Measurements from ENCODE around the gene FNDC11. TPM values are rescaled to one million over a fixed set of nuclear protein-coding genes. Genes with fewer than 3 reads are reported as not detected.
"Not testable (repeated sequence)": the region's sequence is repeated elsewhere in the genome, so short reads cannot be mapped to it uniquely, and the experiment has no call there.

FNDC11 gene
- total RNA-seq, 1 experiment from 2014 or later = 0.11 TPM

DNA sequence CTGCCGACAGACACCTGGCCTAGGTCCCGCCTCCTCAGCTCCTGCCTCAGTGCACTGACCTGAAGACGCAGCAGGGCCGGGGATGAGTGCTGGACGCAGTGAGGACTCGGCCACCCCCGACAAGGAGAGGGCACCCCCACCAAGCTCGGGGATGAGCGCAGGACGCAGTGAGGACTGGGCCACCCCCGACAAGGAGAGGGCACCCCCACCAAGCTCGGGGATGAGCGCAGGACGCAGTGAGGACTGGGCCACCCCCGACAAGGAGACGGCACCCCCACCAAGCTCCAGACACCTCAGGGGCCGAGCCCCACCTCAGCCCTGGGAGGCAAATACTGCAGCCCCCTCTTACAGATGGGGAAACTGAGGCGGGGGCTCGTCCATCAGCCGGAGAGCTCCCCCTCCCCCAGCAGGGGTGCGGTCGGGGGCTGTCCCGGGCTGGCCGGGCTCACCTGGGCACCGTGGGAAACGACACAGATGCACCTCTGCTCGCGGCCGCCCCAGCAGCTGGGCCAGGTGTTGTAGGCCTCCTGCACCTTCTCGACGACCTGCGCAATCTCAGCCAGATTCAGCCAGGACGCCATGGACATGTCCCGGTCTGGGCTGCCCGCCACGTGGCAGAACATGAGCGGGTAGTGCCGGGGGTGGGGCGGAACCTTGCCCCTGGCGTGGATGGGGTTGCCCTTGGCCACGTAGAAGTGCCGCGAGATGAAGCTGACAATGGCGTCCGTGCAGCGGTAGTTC lies 12.6 kb downstream of the FNDC11 start:
- H3K27ac ChIP-seq = no peak overlapping the region
- no peak overlapping the region for H3K4me3 ChIP-seq
- no peak for DNase-seq (ENCODE audit: low read depth in 1 of 2, low spot score in 2 of 2)
- peaks cover 44% of the 10 kb centered on the region for H3K36me3 ChIP-seq
- no peaks in the 10 kb centered on the region for H3K9me3 ChIP-seq (replicated peaks)
- no peaks in the 10 kb centered on the region for H3K4me1 ChIP-seq (replicated peaks)
- H3K27me3 ChIP-seq (replicated peaks) = no peaks in the 10 kb centered on the region

DNA sequence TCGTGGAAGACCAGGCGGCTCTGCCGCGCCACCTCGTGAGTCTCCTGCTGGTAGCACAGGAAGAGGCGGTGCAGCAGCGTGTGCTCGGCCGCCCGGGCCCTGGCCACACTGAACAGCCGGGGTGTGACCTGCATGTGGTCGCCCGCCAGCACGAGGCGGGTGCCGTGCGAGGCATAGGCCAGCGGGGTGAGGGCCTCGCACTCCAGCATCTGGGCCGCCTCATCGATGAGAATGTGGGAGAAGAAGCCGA lies 13.1 kb downstream of the FNDC11 start:
- no peak for DNase-seq (ENCODE audit: low read depth in 1 of 2, low spot score in 2 of 2)
- no peak overlapping the region for H3K4me3 ChIP-seq
- H3K9me3 ChIP-seq (replicated peaks) = no peaks in the 10 kb centered on the region
- H3K27ac ChIP-seq = no peak overlapping the region
- H3K36me3 ChIP-seq = peaks cover 44% of the 10 kb centered on the region
- no peaks in the 10 kb centered on the region for H3K27me3 ChIP-seq (replicated peaks)
- H3K4me1 ChIP-seq (replicated peaks) = no peaks in the 10 kb centered on the region

DNA sequence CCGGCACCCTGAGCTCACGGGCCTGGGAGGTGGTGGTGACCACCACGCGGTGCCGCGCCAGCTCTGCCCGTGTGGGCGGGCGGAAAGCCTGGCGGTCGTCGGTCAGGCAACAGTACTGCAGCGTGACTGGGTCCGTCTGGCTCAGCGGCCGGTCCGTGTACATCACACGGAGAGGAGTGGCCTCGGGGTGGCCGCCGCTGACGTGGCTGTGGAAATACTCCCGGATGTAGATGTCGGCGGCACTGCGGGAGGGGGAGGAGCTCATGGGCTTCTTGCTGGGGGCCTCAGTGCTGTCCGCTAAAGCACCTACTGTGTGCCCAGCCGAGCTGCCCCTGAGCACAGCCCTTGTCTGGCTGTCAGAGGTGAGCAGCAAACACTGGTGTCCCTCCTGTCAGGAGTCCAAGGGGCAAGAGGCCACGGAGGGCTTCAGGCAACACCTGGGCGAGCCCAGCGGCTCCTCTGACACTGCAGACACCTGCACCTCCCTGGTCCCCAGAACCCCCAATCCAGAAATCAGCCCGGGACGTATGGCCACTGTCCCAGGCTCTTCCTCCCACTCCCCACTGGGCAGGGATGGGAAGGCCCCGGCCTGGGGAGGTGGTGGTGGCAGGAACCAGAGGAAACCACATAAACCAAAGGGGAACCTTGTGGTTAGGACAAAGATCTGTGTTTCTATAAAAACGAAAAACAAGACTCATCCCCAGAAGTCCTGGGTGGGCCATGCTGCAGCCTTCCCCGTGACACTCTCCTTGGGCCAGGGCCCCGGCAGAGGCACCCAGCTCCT lies 13.6 kb downstream of the FNDC11 start:
- Histone ChIP-seq H3K9me3 (replicated peaks) (no peaks in the 10 kb centered on the region), H3K27ac (no peak overlapping the region), H3K4me3 (no peak overlapping the region), H3K4me1 (replicated peaks) (no peaks in the 10 kb centered on the region), H3K36me3 (peaks cover 46% of the 10 kb centered on the region), H3K27me3 (replicated peaks) (no peaks in the 10 kb centered on the region)
- no peak for DNase-seq (ENCODE audit: low read depth in 1 of 2, low spot score in 2 of 2)

- no peak for DNase-seq (ENCODE audit: low read depth in 1 of 2, low spot score in 2 of 2)
- Histone ChIP-seq H3K27ac (no peak overlapping the region), H3K4me3 (no peak overlapping the region), H3K27me3 (replicated peaks) (no peaks in the 10 kb centered on the region), H3K36me3 (peaks cover 46% of the 10 kb centered on the region), H3K4me1 (replicated peaks) (peaks cover 6% of the 10 kb centered on the region), H3K9me3 (replicated peaks) (no peaks in the 10 kb centered on the region)
Measured at GRCh38 chr20:63568170-63568981, 14.4 kb downstream of the FNDC11 start.

DNA sequence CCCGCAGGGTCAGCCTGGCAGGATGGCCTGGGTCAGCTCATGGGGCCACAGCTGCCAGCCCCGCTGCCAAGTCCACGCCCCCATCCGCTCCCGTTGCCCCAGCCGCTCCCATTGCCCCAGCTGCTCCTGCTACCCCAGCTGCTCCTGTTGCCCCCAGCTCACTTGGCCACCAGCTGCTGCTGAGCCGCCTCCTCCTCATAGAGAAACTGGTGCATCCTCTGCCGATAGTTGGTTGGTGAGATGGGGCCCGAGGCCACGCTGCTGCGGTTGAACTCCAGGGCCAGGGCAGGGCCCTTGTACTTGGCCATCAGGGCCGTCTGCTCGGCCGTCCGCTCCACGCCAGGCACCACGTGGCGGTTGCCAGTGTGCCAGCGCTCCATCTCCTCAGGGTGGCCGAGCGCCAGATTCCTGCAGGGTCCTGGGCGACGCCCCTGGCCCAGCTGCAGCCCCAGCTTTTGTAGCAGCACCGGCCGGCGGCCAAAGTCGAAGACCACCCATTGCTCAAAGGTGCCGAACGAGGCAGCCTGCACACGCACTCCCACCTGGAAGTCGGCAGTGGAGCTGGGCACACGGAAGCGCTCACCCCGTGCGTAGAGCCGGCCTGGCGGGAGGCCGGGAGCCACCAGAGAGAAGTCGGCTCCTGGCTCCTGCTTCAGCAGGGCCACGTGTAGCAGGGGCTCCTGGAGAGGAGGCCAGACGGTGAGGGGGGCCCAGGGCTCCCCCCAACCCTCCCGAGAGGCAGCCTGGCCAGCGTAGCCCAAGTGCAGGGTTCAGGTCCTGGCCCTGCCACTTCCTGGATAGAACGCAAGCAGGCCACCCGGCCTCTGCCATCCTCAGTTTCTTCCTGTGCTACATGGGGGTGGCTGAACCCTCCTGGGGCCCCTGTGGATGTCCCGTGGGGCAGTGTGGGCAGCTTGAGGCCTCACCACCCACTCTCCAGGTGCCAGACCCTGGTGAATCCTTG lies 15.3 kb downstream of the FNDC11 start:
- H3K9me3 ChIP-seq (replicated peaks) = no peaks in the 10 kb centered on the region
- H3K27me3 ChIP-seq (replicated peaks) = no peaks in the 10 kb centered on the region
- no peak for DNase-seq (ENCODE audit: low read depth in 1 of 2, low spot score in 2 of 2)
- peaks cover 10% of the 10 kb centered on the region for H3K4me1 ChIP-seq (replicated peaks)
- no peak overlapping the region for H3K4me3 ChIP-seq
- no peak overlapping the region for H3K27ac ChIP-seq
- peaks cover 37% of the 10 kb centered on the region for H3K36me3 ChIP-seq

GRCh38 chr20:63570281-63571086 lies 16.5 kb downstream of the FNDC11 start:
- H3K4me3 ChIP-seq = no peak overlapping the region
- H3K27me3 ChIP-seq (replicated peaks) = no peaks in the 10 kb centered on the region
- H3K9me3 ChIP-seq (replicated peaks) = no peaks in the 10 kb centered on the region
- peaks cover 15% of the 10 kb centered on the region for H3K4me1 ChIP-seq (replicated peaks)
- H3K27ac ChIP-seq = no peak overlapping the region
- peaks cover 28% of the 10 kb centered on the region for H3K36me3 ChIP-seq
- DNase-seq (ENCODE audit: low read depth in 1 of 2, low spot score in 2 of 2) = no peak

- not testable (repeated sequence) for H3K4me3 ChIP-seq; H3K27ac ChIP-seq; DNase-seq (ENCODE audit: low read depth in 1 of 2, low spot score in 2 of 2); H3K27me3 ChIP-seq (replicated peaks); H3K9me3 ChIP-seq (replicated peaks)
- Histone ChIP-seq H3K4me1 (replicated peaks) (peaks cover 15% of the 10 kb centered on the region), H3K36me3 (peaks cover 24% of the 10 kb centered on the region)
Measured at GRCh38 chr20:63571087-63571478, 17.1 kb downstream of the FNDC11 start.

DNA sequence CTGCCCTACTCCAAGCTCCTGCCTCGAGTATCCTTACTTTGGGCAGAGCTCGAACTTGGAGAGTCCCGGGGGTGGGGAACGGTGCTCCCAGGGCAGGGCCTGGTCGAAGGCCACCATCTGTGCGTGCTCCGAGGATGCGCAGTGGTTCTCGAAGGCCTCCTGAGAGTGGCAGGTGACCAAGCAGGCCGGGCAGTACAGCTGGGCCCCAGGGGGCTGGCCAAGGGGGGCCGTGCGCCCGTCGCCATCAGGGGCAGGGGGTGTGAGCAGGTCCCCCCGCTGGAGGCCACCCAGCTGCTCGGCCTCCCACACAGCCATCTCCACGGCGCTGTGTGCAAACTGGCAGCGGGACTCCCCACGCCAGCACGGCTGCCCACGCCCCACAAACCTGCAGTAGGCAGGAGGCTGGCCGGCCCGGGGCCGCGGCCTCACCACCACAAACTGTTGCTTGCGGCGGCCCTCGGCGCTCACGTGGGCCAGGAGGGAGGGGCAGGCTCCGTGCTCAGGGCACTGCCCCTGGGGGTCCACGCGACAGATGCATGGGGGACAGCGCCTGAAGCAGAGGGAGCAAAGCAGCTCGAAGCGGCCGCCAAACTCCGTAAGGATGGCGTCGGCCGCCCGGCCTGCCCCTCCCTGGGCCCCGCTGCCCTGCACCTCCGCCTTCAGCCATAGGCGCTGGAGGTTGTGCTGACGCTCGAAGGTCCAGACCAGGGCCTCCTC lies 18.3 kb downstream of the FNDC11 start:
- Histone ChIP-seq H3K4me3 (no peak overlapping the region), H3K36me3 (peaks cover 19% of the 10 kb centered on the region), H3K9me3 (replicated peaks) (no peaks in the 10 kb centered on the region), H3K4me1 (replicated peaks) (peaks cover 15% of the 10 kb centered on the region), H3K27ac (no peak overlapping the region), H3K27me3 (replicated peaks) (no peaks in the 10 kb centered on the region)
- no peak for DNase-seq (ENCODE audit: low read depth in 1 of 2, low spot score in 2 of 2)

- Histone ChIP-seq H3K27me3 (replicated peaks) (no peaks in the 10 kb centered on the region), H3K27ac (no peak overlapping the region), H3K36me3 (peaks cover 15% of the 10 kb centered on the region), H3K4me3 (peak overlapping the region; percentile 60), H3K9me3 (replicated peaks) (no peaks in the 10 kb centered on the region), H3K4me1 (replicated peaks) (peaks cover 15% of the 10 kb centered on the region)
- DNase-seq (ENCODE audit: low read depth in 1 of 2, low spot score in 2 of 2) = no peak
Measured at GRCh38 chr20:63572788-63573646, 19.1 kb downstream of the FNDC11 start.

DNA sequence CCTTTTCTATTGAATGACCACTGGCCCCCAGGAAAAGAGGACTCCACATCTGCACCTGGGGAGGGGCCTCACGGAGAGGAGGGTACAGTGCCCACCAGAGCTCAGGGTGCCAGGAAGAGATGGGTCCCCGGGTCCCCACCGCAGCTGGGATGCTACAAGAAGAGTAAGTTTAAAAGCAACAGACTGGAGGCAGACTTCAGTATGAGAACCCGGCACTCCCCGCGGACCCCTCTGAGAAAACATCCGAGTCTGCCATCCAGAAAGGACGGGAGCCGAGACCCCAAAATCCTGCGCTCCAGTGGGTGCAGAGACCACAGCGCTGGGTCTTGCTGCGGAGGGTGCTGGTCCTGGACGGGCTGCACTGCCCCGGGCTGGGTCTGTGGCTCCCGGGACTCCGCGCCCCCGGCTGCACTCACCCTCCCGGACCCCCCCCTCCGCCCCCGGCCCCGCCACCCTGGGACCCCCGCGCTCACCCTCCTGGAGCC lies 19.7 kb downstream of the FNDC11 start:
- Histone ChIP-seq H3K4me1 (replicated peaks) (peaks cover 15% of the 10 kb centered on the region), H3K36me3 (peaks cover 10% of the 10 kb centered on the region), H3K27me3 (replicated peaks) (no peaks in the 10 kb centered on the region), H3K4me3 (peak overlapping the region; percentile 60), H3K27ac (peak overlapping the region; percentile 60; the same call in 1 of the 2 replicates), H3K9me3 (replicated peaks) (no peaks in the 10 kb centered on the region)
- peak in 1 of 2 experiments; percentile 39 for DNase-seq (ENCODE audit: low read depth in 1 of 2, low spot score in 2 of 2)

DNA sequence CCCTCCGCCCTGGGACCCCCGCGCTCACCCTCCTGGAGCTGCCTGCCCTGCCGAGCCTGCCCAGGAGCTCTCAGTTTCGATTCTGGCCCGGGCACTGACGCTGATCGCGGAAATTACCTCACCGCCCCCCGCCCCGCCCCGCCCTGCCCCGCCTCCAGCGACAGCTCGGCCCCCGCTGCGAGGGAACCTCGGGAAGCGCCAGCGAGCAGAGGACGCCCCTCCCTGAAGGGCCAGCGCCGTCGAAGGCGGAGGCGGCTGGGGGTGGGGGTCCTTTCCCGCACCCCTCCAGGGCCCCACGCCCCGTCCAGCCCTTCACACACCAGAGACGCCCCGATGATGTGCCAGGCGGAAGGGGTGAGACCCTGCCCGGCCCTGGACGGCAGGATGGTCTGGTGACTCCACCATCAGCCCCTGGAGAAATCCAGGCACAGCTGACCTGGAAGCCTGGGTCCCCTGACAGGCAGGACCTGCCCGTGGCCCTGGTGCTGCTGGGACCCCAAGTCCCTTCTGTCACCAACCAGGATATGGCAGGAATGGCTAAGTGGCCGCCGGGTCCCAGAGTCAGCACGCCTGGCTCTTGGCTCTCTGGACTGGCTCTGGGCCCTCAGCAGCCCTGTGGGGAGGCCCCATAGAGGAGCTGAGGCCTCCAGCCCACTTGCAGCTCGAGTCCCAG lies 20.3 kb downstream of the FNDC11 start, which contains the start of gene HELZ2:
Gene HELZ2 (minus strand): TSS at position 84 of the 673 bp plus-strand sequence. CDS start 1,854 bp downstream, outside the sequence.
- peak; percentile 49 to 77 for DNase-seq (ENCODE audit: low read depth in 1 of 2, low spot score in 2 of 2)
- Histone ChIP-seq H3K4me3 (peak within 1 kb of the TSS; percentile 60), H3K4me1 (replicated peaks) (peaks cover 15% of the 10 kb centered on the region), H3K36me3 (peaks cover 10% of the 10 kb centered on the region), H3K9me3 (replicated peaks) (no peaks in the 10 kb centered on the region), H3K27ac (peak within 1 kb of the TSS; percentile 60), H3K27me3 (replicated peaks) (no peaks in the 10 kb centered on the region)
